A549 treated with GW870086 at 1 μM for 4 hours (cell line): ENCODE data around the gene EPX. TPM values are rescaled to one million over a fixed set of nuclear protein-coding genes. Genes with fewer than 3 reads are reported as not detected.

Experiments used
- total RNA-seq: library from RNA; stranded (reverse); fragments of 200-300 nt; extraction: Qiagen RNA extraction; gene quantifications from 5 replicates; pipeline ENCODE4 v1.2.3, GENCODE V29; 2022; ENCODE audit warnings: low read depth

EPX gene
- total RNA-seq: not detected in 5 replicates

GRCh38 chr17:58192612-58193011, at the start of gene EPX:
TSS of gene EPX (plus strand) at chr17:58192726. CDS start at chr17:58192847, 121 bp downstream.

GRCh38 chr17:58147930-58148434, 44.5 kb upstream of the EPX start, which contains the start of gene OR4D1:
TSS of gene OR4D1 (plus strand) at chr17:58148384. CDS start at chr17:58155154, 6,770 bp downstream.

DNA sequence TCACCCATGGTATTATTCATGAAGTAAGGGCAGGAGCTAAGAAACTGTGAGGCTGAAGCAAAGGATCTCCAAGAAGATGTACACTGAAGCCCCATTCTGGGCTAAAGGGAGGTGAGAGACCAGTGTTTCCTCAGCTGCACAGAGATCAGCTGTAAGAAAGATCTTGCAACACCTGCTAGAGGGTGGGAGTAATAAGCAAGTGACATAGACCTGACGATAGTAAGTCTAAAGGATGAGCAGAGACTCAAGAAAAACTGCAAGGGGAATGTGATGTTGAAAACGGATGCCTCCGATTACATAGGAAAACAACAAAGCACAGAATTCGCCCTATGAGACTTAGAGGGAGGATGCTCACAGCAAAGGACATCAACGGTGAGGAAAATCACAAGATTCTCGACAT, 25.8 kb upstream of the EPX start, which contains the start of gene OR4D2:
TSS of gene OR4D2 (plus strand) at position 301 of the 400 bp plus-strand sequence. CDS start 2,674 bp downstream, outside the sequence.

DNA sequence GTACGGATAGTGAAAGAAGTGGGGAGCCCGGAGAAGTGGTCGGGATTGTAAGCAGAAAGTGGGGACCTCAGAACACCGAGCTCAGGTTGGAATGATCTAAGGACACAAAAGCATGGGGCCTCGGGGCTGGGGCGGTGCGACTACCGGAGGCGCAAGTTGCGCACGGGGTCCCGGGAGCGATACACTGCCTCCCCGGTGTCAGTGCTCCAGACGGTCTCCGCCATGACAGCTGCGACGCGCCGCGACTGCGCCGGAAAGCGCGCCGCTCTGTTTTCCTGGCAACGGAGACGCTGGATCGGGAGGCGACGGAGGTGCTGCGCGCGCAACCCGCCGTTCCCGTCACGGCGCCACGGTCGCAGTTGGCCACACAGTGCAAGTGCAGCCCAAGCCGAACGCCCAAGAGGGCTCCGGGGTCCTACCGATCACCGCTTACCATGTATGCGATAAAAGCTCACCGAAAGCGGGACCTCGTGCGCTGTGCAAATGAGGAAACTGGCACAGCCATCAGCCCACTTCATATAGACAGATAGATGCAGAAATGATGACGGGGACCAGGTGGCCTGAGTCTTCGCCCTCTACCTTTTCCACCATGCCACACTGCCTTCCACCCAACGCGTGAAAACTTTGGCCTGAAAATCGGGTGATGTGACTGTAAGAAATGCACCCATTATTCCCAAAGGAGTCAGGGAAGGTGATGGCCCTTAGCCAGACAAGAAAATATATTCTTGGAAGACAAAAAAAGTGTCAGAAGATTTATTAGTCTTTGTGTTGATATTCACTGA, 26.7 kb downstream of the EPX start, which contains the start of gene MKS1:
TSS of gene MKS1 (minus strand) at position 249 of the 782 bp plus-strand sequence. CDS start at position 224, 25 bp downstream.

GRCh38 chr17:58238147-58238634, 45.7 kb downstream of the EPX start, which contains the start of gene LPO:
TSS of gene LPO (plus strand) at chr17:58238584. CDS start at chr17:58242980, 4,396 bp downstream.

Other genes with a start within 250 kb of the EPX start
- gene CUEDC1, start 237.3 kb upstream of the EPX start, total RNA-seq: 51.5 to 66.2 TPM (median 63.9 TPM) in 5 replicates
- 40.8 to 57.7 TPM (median 50.6 TPM) in 5 replicates for gene VEZF1, start 204.5 kb upstream of the EPX start, total RNA-seq
- gene SRSF1, start 185.5 kb upstream of the EPX start, total RNA-seq: 220 to 294 TPM (median 251 TPM) in 5 replicates
- 19.3 to 24.7 TPM (median 23.8 TPM) in 5 replicates for gene DYNLL2, start 109.3 kb upstream of the EPX start, total RNA-seq
- gene OR4D1, start 44.3 kb upstream of the EPX start, total RNA-seq: 0.02 TPM in 1 of 5 replicates, not detected in the others
- not detected in 5 replicates for gene OR4D2, start 25.7 kb upstream of the EPX start, total RNA-seq
- gene MKS1, start 26.5 kb downstream of the EPX start, total RNA-seq: 8.7 to 11.4 TPM (median 10.3 TPM) in 5 replicates
- not detected in 5 replicates for gene LPO, start 45.9 kb downstream of the EPX start, total RNA-seq
- gene MPO, start 88.2 kb downstream of the EPX start, total RNA-seq: not detected in 5 replicates
- not detected in 5 replicates for gene TSPOAP1, start 136.1 kb downstream of the EPX start, total RNA-seq
- gene SUPT4H1, start 159.5 kb downstream of the EPX start, total RNA-seq: 99.0 to 169 TPM (median 146 TPM) in 5 replicates
- gene RNF43, start 224.8 kb downstream of the EPX start, total RNA-seq: 0.15 to 0.83 TPM (median 0.38 TPM) in 5 replicates